ENCODE measurements around the gene RAB31. TPM values are rescaled to one million over a fixed set of nuclear protein-coding genes. Genes with fewer than 3 reads are reported as not detected.

The RAB31 gene
- total RNA-seq, 6 donors from 2014 or later = 40.3 to 128 (median 95.8) TPM

GRCh38 chr18:9788140-9788539 lies 80.0 kb downstream of the RAB31 start:
- H3K9me3 ChIP-seq = no peaks in the 10 kb centered on the region
- TF ChIP-seq POLR2A (IDR thresholded peaks at IDR 0.05) (no peak), POLR2AphosphoS5 (IDR thresholded peaks at IDR 0.05) (no peak), EP300 (IDR thresholded peaks at IDR 0.05) (no peak)
- TF ChIP-seq, protein P1, sequence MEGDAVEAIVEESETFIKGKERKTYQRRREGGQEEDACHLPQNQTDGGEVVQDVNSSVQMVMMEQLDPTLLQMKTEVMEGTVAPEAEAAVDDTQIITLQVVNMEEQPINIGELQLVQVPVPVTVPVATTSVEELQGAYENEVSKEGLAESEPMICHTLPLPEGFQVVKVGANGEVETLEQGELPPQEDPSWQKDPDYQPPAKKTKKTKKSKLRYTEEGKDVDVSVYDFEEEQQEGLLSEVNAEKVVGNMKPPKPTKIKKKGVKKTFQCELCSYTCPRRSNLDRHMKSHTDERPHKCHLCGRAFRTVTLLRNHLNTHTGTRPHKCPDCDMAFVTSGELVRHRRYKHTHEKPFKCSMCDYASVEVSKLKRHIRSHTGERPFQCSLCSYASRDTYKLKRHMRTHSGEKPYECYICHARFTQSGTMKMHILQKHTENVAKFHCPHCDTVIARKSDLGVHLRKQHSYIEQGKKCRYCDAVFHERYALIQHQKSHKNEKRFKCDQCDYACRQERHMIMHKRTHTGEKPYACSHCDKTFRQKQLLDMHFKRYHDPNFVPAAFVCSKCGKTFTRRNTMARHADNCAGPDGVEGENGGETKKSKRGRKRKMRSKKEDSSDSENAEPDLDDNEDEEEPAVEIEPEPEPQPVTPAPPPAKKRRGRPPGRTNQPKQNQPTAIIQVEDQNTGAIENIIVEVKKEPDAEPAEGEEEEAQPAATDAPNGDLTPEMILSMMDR (IDR thresholded peaks at IDR 0.05) = no peak
- 69 to 76% methylated on average over 1 of the region's 1 CpG for WGBS, 2 donors
- peaks cover 0 to under 1% (median 0%) of the 10 kb centered on the region in 4 donors for H3K4me1 ChIP-seq
- no peak overlapping the region for H3K27ac ChIP-seq
- H3K36me3 ChIP-seq = peaks cover 0 to 3% (median 0%) of the 10 kb centered on the region in 4 donors
- DNase-seq (no peak), ATAC-seq (ENCODE audit: low FRiP score in 2 of 2) (no peak)
- H3K27me3 ChIP-seq = no peaks in the 10 kb centered on the region
- H3K4me3 ChIP-seq = no peak overlapping the region

- no peak for DNase-seq
Measured at GRCh38 chr18:9788860-9789259, 80.8 kb downstream of the RAB31 start.

DNA sequence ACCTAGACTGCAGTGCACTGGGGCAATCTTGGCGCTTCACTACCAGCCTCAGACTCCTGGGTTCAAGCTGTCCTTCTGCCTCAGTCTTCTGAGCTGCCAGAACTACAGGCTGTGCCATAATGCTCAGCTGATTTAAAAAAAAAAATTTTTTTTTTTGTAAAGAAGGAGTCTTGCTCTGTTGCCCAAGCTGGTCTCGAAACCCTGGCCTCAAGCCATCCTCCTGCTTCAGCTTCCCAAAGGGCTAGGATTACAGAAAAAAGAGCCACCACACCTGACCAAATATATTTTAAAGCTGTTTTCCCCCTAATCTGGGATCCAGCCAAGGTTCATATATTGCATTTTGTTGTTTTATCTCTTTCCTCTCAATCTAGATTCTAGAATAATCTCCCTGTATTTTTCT lies 82.2 kb downstream of the RAB31 start:
- H3K27ac ChIP-seq = no peak overlapping the region
- TF ChIP-seq EP300 (IDR thresholded peaks at IDR 0.05) = no peak
- TF ChIP-seq, protein P1 (IDR thresholded peaks at IDR 0.05) = no peak
- TF ChIP-seq POLR2A (IDR thresholded peaks at IDR 0.05) = no peak
- TF ChIP-seq POLR2AphosphoS5 (IDR thresholded peaks at IDR 0.05) = no peak
- H3K27me3 ChIP-seq = no peaks in the 10 kb centered on the region
- no peaks in the 10 kb centered on the region for H3K9me3 ChIP-seq
- DNase-seq (no peak), ATAC-seq (ENCODE audit: low FRiP score in 2 of 2) (no peak)
- no peaks in the 10 kb centered on the region for H3K4me1 ChIP-seq
- H3K4me3 ChIP-seq = no peak overlapping the region
- peaks cover 0 to 2% (median 0%) of the 10 kb centered on the region in 4 donors for H3K36me3 ChIP-seq
- 83 to 85% methylated on average over 2 of the region's 2 CpGs for WGBS, 2 donors

More at GRCh38 chr18:9788860-9789259, 80.8 kb downstream of the RAB31 start:
- WGBS, 2 donors = 97 to 98% methylated on average over 2 of the region's 2 CpGs
- H3K4me1 ChIP-seq = no peaks in the 10 kb centered on the region
- TF ChIP-seq POLR2A (IDR thresholded peaks at IDR 0.05) (no peak), EP300 (IDR thresholded peaks at IDR 0.05) (no peak), POLR2AphosphoS5 (IDR thresholded peaks at IDR 0.05) (no peak)
- TF ChIP-seq, protein P1 (IDR thresholded peaks at IDR 0.05) = no peak
- peaks cover 0 to 3% (median 0%) of the 10 kb centered on the region in 4 donors for H3K36me3 ChIP-seq
- no peak overlapping the region for H3K27ac ChIP-seq
- no peak for ATAC-seq (ENCODE audit: low FRiP score in 2 of 2)
- H3K27me3 ChIP-seq = no peaks in the 10 kb centered on the region
- H3K4me3 ChIP-seq = no peak overlapping the region
- H3K9me3 ChIP-seq = no peaks in the 10 kb centered on the region

- no peaks in the 10 kb centered on the region for H3K9me3 ChIP-seq
- no peaks in the 10 kb centered on the region for H3K27me3 ChIP-seq
- DNase-seq (no peak), ATAC-seq (ENCODE audit: low FRiP score in 2 of 2) (no peak)
- TF ChIP-seq POLR2A (IDR thresholded peaks at IDR 0.05) (no peak), POLR2AphosphoS5 (IDR thresholded peaks at IDR 0.05) (no peak), EP300 (IDR thresholded peaks at IDR 0.05) (no peak)
- TF ChIP-seq, protein P1 (IDR thresholded peaks at IDR 0.05) = no peak
- no peaks in the 10 kb centered on the region for H3K4me1 ChIP-seq
- WGBS, 2 donors = 84 to 96% methylated on average over 2 of the region's 2 CpGs
- H3K36me3 ChIP-seq = no peaks in the 10 kb centered on the region
- peak overlapping the region in 3 of 4 donors; percentile 56 to 63 (median 61) for H3K27ac ChIP-seq
- H3K4me3 ChIP-seq = no peak overlapping the region
Measured at GRCh38 chr18:9791991-9792390, 83.9 kb downstream of the RAB31 start.

DNA sequence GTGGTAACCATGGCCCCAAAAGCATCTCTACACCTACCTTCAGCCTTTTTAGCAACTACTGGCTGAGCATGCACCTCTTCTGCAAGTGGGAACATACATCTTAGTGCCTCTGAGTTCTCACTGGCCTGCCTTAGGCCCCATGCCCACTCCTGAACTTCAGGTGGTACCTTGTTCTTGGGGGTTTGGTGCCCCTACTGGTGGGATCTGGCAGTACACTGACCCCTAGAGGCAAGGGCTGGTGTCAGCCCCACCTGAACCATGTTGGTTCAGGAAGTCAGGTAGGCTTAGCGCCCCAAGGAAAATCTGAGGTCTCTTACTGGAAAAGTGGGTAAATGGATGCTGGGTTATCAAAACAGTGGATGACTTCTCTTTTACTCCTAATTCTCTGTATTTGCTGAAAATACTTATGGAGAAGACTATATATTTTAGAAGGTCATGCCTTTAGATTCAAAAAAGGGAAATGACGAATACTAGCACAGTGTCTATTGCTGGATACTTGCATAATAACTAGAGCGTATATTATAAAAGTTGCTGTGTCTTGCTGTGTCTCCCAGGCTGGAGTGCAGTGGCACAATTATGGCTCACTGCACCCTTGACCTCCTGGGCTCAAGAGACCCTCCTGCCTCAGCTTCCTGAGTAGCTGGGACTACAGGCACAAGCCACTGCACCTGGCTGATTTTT lies 84.6 kb downstream of the RAB31 start:
- TF ChIP-seq EP300 (IDR thresholded peaks at IDR 0.05) = no peak
- no peak for TF ChIP-seq POLR2AphosphoS5 (IDR thresholded peaks at IDR 0.05)
- TF ChIP-seq, protein P1 (IDR thresholded peaks at IDR 0.05) = peak; percentile 23 to 56 (median 52)
- ATAC-seq (ENCODE audit: low FRiP score in 2 of 2) = peak; percentile 49 to 65
- Histone ChIP-seq H3K27me3 (no peaks in the 10 kb centered on the region), H3K4me1 (no peaks in the 10 kb centered on the region), H3K9me3 (no peaks in the 10 kb centered on the region), H3K4me3 (no peak overlapping the region), H3K36me3 (no peaks in the 10 kb centered on the region), H3K27ac (peak overlapping the region in 3 of 4 donors; percentile 56 to 63 (median 61))
- 83 to 86% methylated on average over 3 of the region's 3 CpGs for WGBS, 2 donors
- DNase-seq = peak in 1 of 2 donors; percentile 41

Measured in upper lobe of left lung (tissue), 6 donors.